Glutamatergic neuron (in vitro differentiated cells): ENCODE results near the gene HAPLN2. TPM values are rescaled to one million over a fixed set of nuclear protein-coding genes. Genes with fewer than 3 reads are reported as not detected.

Experiments used
- DNase-seq: peaks from one replicate; pipeline ENCODE4 v3.0.0; 2022
- H3K27ac Mint-ChIP-seq: one replicate; pipeline ENCODE4 v1.8.0; 2020; ENCODE audit warnings: mild to moderate bottlenecking, mixed read lengths, inconsistent platforms; ENCODE audit not compliant: unreplicated experiment
- H3K27me3 Mint-ChIP-seq: one replicate; pipeline ENCODE4 v1.8.0; 2020; ENCODE audit warnings: mild to moderate bottlenecking, moderate library complexity, mixed read lengths, inconsistent platforms; ENCODE audit not compliant: unreplicated experiment
- H3K36me3 Mint-ChIP-seq: one replicate; pipeline ENCODE4 v1.8.0; 2020; ENCODE audit warnings: mild to moderate bottlenecking, mixed read lengths, inconsistent platforms; ENCODE audit not compliant: unreplicated experiment
- H3K4me1 Mint-ChIP-seq: one replicate; pipeline ENCODE4 v1.8.0; 2020; ENCODE audit warnings: mild to moderate bottlenecking, low read depth, mixed read lengths, inconsistent platforms; ENCODE audit not compliant: unreplicated experiment
- H3K4me3 Mint-ChIP-seq: one replicate; pipeline ENCODE4 v1.8.0; 2020; ENCODE audit warnings: mild to moderate bottlenecking, mixed read lengths, inconsistent platforms; ENCODE audit not compliant: unreplicated experiment
- H3K9me3 Mint-ChIP-seq: one replicate; pipeline ENCODE4 v1.8.0; 2020; ENCODE audit warnings: mild to moderate bottlenecking, moderate library complexity, mixed read lengths, inconsistent platforms; ENCODE audit not compliant: unreplicated experiment
- CTCF ChIP-seq: fragments of 200-600 bp; sonication (generic); IDR thresholded peaks from one replicate; pipeline ENCODE4 v1.5.0; 2021; ENCODE audit not compliant: partially characterized antibody, unreplicated experiment
- long read RNA-seq: library from polyadenylated mRNA; unstranded; transcript quantifications from one replicate; pipeline ENCODE4 v2.0.0, GENCODE V29; 2020; ENCODE audit not compliant: unreplicated experiment
- total RNA-seq: library from RNA; stranded (reverse); fragmentation: NEBNext Ultra II Directional; extraction: Animal tissue kit (Norgen Biotek cat#: 25700); gene quantifications from one replicate; pipeline ENCODE4 v1.2.1, GENCODE V29; 2021; ENCODE audit not compliant: unreplicated experiment

HAPLN2 gene
- total RNA-seq: 0.71 TPM
- long read RNA-seq: 0 reads

DNA sequence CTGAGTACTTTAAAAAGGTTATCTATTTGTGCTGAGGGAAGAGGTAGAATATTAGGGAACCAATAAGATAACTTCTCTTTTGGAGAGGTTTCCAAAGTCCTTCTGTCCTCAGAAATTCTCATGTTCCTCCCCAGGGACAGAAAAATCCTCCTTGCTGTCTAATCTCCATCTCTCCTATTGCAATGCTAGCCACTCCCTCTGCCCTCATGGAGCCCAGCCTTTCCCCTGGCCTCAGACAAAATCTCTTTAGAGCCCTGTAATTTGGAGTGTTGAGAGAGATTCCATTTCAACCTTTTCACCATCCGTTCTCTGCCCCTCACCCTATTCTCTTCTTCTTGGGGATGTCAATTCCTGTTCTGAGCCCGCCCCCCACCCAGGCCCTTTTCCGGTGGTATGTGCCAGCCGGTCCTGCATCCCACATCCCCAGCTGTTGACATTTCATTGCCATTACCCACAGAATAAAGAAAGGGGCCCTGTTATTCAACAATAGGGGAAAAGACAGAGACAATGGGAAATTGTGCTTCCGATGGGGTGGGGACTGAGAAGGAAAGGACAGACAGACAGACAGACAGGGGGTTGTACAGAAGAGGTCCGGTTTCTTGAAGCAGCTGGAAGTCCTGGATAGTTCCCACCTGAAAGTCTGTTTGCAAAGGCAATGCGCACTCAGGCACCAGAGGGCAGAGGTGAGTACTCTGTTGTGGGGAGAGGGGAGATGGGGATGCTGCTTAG lies at the start of gene HAPLN2:
HAPLN2 (plus strand) TSS at position 563 of the 729 bp plus-strand sequence. CDS start 4,076 bp downstream, outside the sequence.
- peaks cover 10% of the 10 kb centered on the region for H3K9me3 Mint-ChIP-seq
- H3K4me1 Mint-ChIP-seq: peaks cover 10% of the 10 kb centered on the region
- H3K27me3 Mint-ChIP-seq: peaks cover 21% of the 10 kb centered on the region
- TF ChIP-seq CTCF: peak; percentile 15
- H3K36me3 Mint-ChIP-seq: no peaks in the 10 kb centered on the region
- DNase-seq: peak; percentile 68
- no peak within 1 kb of the TSS for H3K4me3 Mint-ChIP-seq
- no peak within 1 kb of the TSS for H3K27ac Mint-ChIP-seq

DNA sequence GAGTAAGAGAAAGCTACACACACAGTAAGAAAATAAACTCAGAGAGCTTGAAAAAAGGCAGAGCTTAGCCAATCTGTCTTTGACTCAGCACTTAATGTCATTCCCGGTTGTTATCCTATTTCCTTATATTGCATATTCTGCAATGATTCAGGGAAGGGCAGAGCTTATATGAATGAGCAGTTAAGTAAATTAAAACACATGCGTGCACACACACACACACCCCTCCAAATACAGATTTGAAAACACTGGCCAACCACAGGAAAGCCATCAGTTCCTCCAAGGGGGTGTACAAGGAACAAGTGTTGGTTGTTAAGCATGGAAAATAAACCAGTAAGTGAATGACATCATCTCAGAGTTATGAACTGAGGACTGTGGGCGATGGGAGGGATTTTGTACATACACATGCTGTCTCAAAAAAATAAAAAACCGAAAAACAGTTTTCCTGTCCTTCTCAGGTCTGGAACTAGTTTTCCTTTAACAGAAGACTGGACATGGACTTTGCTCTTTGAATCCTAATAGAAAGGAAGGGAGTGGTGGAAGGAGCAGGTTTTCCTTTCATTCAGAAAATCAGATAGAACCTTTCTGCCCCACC lies 47.9 kb upstream of the HAPLN2 start:
- Mint-ChIP-seq H3K9me3 (peaks cover 3% of the 10 kb centered on the region), H3K36me3 (no peaks in the 10 kb centered on the region), H3K27me3 (peaks cover 2% of the 10 kb centered on the region), H3K27ac (no peak overlapping the region), H3K4me1 (peaks cover 8% of the 10 kb centered on the region), H3K4me3 (peak overlapping the region; percentile 99)
- TF ChIP-seq CTCF: no peak
- DNase-seq: no peak

- no peak within 1 kb of the TSS for H3K27ac Mint-ChIP-seq
- H3K36me3 Mint-ChIP-seq: no peaks in the 10 kb centered on the region
- peaks cover 3% of the 10 kb centered on the region for H3K9me3 Mint-ChIP-seq
- peaks cover 8% of the 10 kb centered on the region for H3K4me1 Mint-ChIP-seq
- DNase-seq: peak; percentile 88
- no peak for TF ChIP-seq CTCF
- H3K27me3 Mint-ChIP-seq: peaks cover 2% of the 10 kb centered on the region
- H3K4me3 Mint-ChIP-seq: peak within 1 kb of the TSS; percentile 99
These were observed 47.1 kb upstream of the HAPLN2 start, which contains the start of gene IQGAP3 for GRCh38 chr1:156571919-156572662. Gene IQGAP3 (minus strand): TSS chr1:156572565. CDS start chr1:156572529, 36 bp downstream.

- Mint-ChIP-seq H3K4me3 (peak overlapping the region; percentile 99), H3K27me3 (peaks cover 2% of the 10 kb centered on the region), H3K27ac (no peak overlapping the region), H3K36me3 (no peaks in the 10 kb centered on the region), H3K4me1 (peaks cover 9% of the 10 kb centered on the region), H3K9me3 (peaks cover 3% of the 10 kb centered on the region)
- no peak for TF ChIP-seq CTCF
- no peak for DNase-seq
These were observed 46.6 kb upstream of the HAPLN2 start for GRCh38 chr1:156572663-156573018.
